Neural cell (in vitro differentiated cells): ENCODE results near the gene CTTN.

ENCODE experiments used
- EP300 ChIP-seq: fragments of 450-650 bp; conservative IDR thresholded peaks from 2 replicates; pipeline ENCODE4 v1.6.1; 2014; ENCODE audit warnings: antibody characterized with exemption, mild to moderate bottlenecking, moderate library complexity; ENCODE audit not compliant: poor library complexity, severe bottlenecking
- MXI1 ChIP-seq: fragments of 450-650 bp; conservative IDR thresholded peaks from 2 replicates; pipeline ENCODE4 v1.6.1; 2014; ENCODE audit warnings: antibody characterized with exemption, mild to moderate bottlenecking; ENCODE audit not compliant: poor library complexity, severe bottlenecking
- POLR2AphosphoS5 ChIP-seq: IDR thresholded peaks from 2 replicates; pipeline ENCODE4 v1.6.1; 2012
- TF ChIP-seq, protein P1 (sequence below): fragments of 450-650 bp; IDR thresholded peaks from 2 replicates; pipeline ENCODE4 v1.5.1; 2014; ENCODE audit warnings: antibody characterized with exemption, mild to moderate bottlenecking, moderate library complexity; ENCODE audit not compliant: poor library complexity, severe bottlenecking

DNA sequence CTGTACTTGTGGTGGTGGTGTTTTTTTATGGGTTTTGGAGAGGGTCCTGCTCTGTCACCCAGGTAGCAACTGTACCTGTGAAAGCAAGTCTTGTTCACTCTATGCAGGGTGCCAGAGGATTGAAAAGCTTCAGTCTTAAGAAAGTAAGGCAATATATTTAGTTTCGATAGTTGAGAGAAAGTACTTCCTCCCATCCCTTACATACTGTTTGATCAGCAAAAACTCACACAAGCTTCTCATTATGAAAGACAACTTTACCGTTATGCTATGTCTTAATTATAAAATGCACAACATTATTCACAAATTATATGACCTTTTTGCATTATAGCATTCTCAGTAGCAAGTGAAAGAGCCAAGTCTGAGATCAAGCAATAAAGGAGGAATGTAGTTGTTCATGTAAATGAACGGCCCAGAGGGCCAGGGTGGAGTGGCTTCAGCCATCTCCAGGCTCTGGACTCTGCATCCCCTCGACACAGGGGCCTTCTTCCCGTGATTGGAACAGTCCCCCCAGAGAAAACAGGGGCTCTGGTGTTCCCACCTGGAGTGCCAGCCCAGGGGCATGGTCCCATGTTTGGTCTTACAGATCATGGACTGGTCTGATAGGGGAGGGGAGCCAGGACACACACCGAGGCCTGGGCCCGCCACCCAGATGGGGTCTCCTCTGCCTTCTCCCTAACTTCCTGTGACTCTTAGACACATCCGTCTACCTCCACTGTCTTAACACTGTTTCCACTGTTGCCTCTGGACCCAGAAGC is 38.7 kb upstream of the CTTN start:
- no peak for TF ChIP-seq MXI1
- TF ChIP-seq, protein P1, sequence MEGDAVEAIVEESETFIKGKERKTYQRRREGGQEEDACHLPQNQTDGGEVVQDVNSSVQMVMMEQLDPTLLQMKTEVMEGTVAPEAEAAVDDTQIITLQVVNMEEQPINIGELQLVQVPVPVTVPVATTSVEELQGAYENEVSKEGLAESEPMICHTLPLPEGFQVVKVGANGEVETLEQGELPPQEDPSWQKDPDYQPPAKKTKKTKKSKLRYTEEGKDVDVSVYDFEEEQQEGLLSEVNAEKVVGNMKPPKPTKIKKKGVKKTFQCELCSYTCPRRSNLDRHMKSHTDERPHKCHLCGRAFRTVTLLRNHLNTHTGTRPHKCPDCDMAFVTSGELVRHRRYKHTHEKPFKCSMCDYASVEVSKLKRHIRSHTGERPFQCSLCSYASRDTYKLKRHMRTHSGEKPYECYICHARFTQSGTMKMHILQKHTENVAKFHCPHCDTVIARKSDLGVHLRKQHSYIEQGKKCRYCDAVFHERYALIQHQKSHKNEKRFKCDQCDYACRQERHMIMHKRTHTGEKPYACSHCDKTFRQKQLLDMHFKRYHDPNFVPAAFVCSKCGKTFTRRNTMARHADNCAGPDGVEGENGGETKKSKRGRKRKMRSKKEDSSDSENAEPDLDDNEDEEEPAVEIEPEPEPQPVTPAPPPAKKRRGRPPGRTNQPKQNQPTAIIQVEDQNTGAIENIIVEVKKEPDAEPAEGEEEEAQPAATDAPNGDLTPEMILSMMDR = no peak
- TF ChIP-seq POLR2AphosphoS5 = no peak
- no peak for TF ChIP-seq EP300
